ENCODE results near the gene SPATC1L.

Gene SPATC1L

GRCh38 chr21:46127239-46128105 is 56.8 kb downstream of the SPATC1L start:
- TF ChIP-seq, protein P1, sequence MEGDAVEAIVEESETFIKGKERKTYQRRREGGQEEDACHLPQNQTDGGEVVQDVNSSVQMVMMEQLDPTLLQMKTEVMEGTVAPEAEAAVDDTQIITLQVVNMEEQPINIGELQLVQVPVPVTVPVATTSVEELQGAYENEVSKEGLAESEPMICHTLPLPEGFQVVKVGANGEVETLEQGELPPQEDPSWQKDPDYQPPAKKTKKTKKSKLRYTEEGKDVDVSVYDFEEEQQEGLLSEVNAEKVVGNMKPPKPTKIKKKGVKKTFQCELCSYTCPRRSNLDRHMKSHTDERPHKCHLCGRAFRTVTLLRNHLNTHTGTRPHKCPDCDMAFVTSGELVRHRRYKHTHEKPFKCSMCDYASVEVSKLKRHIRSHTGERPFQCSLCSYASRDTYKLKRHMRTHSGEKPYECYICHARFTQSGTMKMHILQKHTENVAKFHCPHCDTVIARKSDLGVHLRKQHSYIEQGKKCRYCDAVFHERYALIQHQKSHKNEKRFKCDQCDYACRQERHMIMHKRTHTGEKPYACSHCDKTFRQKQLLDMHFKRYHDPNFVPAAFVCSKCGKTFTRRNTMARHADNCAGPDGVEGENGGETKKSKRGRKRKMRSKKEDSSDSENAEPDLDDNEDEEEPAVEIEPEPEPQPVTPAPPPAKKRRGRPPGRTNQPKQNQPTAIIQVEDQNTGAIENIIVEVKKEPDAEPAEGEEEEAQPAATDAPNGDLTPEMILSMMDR (IDR thresholded peaks at IDR 0.05; ENCODE audit: low read depth, low read length, missing control alignments), result no peak
- DNase-seq (ENCODE audit: extremely low read depth, low read depth), result no peak
- H3K4me3 ChIP-seq (replicated peaks; ENCODE audit: low read depth, low read length), result no peak overlapping the region

GRCh38 chr21:46126309-46127238 is 57.7 kb downstream of the SPATC1L start:
- H3K4me3 ChIP-seq (replicated peaks; ENCODE audit: low read depth, low read length), result no peak overlapping the region
- no peak for DNase-seq (ENCODE audit: extremely low read depth, low read depth)
- TF ChIP-seq, protein P1 (IDR thresholded peaks at IDR 0.05; ENCODE audit: low read depth, low read length, missing control alignments), result no peak

GRCh38 chr21:46125846-46126301 is 58.4 kb downstream of the SPATC1L start:
- DNase-seq (ENCODE audit: extremely low read depth, low read depth), result no peak
- no peak overlapping the region for H3K4me3 ChIP-seq (replicated peaks; ENCODE audit: low read depth, low read length)
- TF ChIP-seq, protein P1 (IDR thresholded peaks at IDR 0.05; ENCODE audit: low read depth, low read length, missing control alignments), result no peak

- no peak for DNase-seq (ENCODE audit: extremely low read depth, low read depth)
- TF ChIP-seq, protein P1 (IDR thresholded peaks at IDR 0.05; ENCODE audit: low read depth, low read length, missing control alignments), result no peak
Measured at GRCh38 chr21:46124926-46125845, 59.1 kb downstream of the SPATC1L start.

DNA sequence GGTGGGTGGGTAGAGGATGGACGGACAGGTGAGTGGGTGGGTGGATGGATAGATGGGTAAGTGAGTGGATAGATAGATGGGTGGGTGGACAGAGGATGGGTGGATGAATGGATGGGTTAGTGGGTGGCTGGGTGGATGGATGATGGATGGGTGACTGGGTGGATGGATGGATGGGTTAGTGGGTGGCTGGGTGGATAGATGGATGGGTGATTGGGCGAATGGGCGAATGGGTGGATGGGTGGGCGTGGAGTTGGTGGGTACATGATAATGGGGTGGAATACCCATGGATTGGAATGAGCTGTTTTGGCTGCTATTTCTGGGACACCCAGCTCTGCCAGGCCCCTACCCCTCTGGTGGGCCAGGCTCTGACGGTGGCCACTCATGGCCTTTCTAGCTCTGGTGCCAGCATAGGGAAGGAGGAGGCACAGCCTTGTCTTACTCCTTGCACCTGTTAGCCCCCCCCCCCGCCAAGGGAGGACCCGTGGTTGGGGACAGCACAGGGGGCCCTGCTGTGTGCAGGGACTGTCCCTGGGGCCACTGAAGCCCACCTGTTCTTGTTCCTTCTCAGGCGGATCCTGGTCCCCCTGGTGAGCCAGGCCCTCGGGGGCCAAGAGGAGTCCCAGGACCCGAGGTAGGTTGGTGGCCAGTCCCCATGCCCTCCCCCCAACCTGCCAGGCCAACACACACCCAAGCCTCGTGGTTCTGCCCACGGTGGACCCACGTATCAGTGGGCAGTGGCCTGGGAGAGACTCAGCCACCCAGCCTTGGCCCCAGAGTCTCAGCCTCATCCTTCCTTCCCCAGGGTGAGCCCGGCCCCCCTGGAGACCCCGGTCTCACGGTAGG is 60.0 kb downstream of the SPATC1L start:
- TF ChIP-seq, protein P1 (IDR thresholded peaks at IDR 0.05; ENCODE audit: low read depth, low read length, missing control alignments), result no peak
- no peak for DNase-seq (ENCODE audit: extremely low read depth, low read depth)
- no peak overlapping the region for H3K4me3 ChIP-seq (replicated peaks; ENCODE audit: low read depth, low read length)

More at GRCh38 chr21:46124926-46125845, 59.1 kb downstream of the SPATC1L start:
- no peak overlapping the region for H3K4me3 ChIP-seq (replicated peaks; ENCODE audit: low read depth, low read length)

All from HFF-Myc (cell line).